ENCODE measurements around the gene VEGFA. TPM values are rescaled to one million over a fixed set of nuclear protein-coding genes. Genes with fewer than 3 reads are reported as not detected.

VEGFA gene
- polyA plus RNA-seq, 3 donors = 19.0 to 454 (median 32.0) TPM

DNA sequence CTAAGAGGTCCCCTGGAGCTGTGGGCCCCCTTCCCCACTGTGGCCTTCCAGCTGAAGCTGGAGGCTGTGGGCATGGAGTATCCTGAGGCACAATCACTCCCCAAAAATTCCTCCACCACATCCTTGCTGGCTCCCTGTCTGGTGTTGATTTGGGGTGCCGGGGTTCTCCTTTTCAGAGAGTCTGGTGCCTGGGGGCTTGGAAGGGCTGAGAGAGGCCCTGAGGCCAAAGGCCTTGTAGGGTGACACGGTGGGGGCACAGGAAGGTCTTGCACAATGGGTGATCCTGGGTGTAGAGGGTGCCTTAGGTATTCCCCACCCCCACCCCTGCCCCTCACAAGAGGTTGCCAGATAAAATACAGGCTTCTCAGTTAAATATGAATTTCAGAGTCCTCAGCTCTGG is 33.2 kb upstream of the VEGFA start:
- Histone ChIP-seq H3K4me3 (replicated peaks in 1 of 3; ENCODE audit: low read depth in 2 of 3, low read length in 3 of 3) (no peak overlapping the region), H2AFZ (ENCODE audit: insufficient read depth, low read depth, low read length, poor library complexity, severe bottlenecking) (no peak overlapping the region), H3K4me1 (ENCODE audit: control insufficient read depth in 1 of 2, insufficient read depth in 2 of 2, low read length in 2 of 2) (peaks cover 10 to 14% of the 10 kb centered on the region in 2 donors), H3K4me2 (replicated peaks; ENCODE audit: extremely low read depth, low read length, poor library complexity, severe bottlenecking) (no peak overlapping the region), H3K27me3 (ENCODE audit: control insufficient read depth in 2 of 2, insufficient read depth in 2 of 2, low read length in 2 of 2) (no peaks in the 10 kb centered on the region), H3K36me3 (replicated peaks in 1 of 2; ENCODE audit: control insufficient read depth in 1 of 2, insufficient read depth in 2 of 2, low read length in 2 of 2) (no peaks in the 10 kb centered on the region), H3K9me3 (replicated peaks in 1 of 2; ENCODE audit: control insufficient read depth in 1 of 2, insufficient read depth in 1 of 2, low read length in 2 of 2) (no peaks in the 10 kb centered on the region), H3K27ac (ENCODE audit: low read depth in 1 of 2, low read length in 2 of 2) (no peak overlapping the region), H3K79me2 (ENCODE audit: insufficient read depth, low read length) (no peaks in the 10 kb centered on the region), H4K20me1 (ENCODE audit: insufficient read depth, low read length) (no peaks in the 10 kb centered on the region), H3K9ac (ENCODE audit: insufficient read depth, low read length, poor library complexity, severe bottlenecking) (no peak overlapping the region)
- DNase-seq = no peak
- Mint-ChIP-seq H3K4me3 (no peak overlapping the region), H3K27ac (no peak overlapping the region), H3K36me3 (peaks cover 0 to 2% of the 10 kb centered on the region in 2 donors), H3K4me1 (peaks cover 24% of the 10 kb centered on the region), H3K27me3 (ENCODE audit: low read depth in 3 of 3) (peaks cover 4 to 23% (median 12%) of the 10 kb centered on the region in 3 donors), H3K9me3 (peaks cover 0 to 5% (median 2%) of the 10 kb centered on the region in 7 donors)
- TF ChIP-seq, protein P1, sequence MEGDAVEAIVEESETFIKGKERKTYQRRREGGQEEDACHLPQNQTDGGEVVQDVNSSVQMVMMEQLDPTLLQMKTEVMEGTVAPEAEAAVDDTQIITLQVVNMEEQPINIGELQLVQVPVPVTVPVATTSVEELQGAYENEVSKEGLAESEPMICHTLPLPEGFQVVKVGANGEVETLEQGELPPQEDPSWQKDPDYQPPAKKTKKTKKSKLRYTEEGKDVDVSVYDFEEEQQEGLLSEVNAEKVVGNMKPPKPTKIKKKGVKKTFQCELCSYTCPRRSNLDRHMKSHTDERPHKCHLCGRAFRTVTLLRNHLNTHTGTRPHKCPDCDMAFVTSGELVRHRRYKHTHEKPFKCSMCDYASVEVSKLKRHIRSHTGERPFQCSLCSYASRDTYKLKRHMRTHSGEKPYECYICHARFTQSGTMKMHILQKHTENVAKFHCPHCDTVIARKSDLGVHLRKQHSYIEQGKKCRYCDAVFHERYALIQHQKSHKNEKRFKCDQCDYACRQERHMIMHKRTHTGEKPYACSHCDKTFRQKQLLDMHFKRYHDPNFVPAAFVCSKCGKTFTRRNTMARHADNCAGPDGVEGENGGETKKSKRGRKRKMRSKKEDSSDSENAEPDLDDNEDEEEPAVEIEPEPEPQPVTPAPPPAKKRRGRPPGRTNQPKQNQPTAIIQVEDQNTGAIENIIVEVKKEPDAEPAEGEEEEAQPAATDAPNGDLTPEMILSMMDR (IDR thresholded peaks at IDR 0.05) = no peak
- WGBS (ENCODE audit: insufficient coverage) = no CpG with 5 or more reads among the region's 2 CpGs
- intact Hi-C loops (cut with micrococcal nuclease) = no loop called here

GRCh38 chr6:43737272-43738081 is 32.5 kb upstream of the VEGFA start:
- Mint-ChIP-seq H3K36me3 (peaks cover 0 to 2% of the 10 kb centered on the region in 2 donors), H3K4me1 (peaks cover 24% of the 10 kb centered on the region), H3K27me3 (ENCODE audit: low read depth in 3 of 3) (peaks cover 5 to 22% (median 12%) of the 10 kb centered on the region in 3 donors), H3K9me3 (peaks cover 0 to 2% (median 0%) of the 10 kb centered on the region in 7 donors), H3K4me3 (no peak overlapping the region), H3K27ac (peak overlapping the region in 3 of 7 donors; percentile 13 to 80 (median 76))
- Histone ChIP-seq H3K27ac (ENCODE audit: low read depth in 1 of 2, low read length in 2 of 2) (no peak overlapping the region), H3K79me2 (ENCODE audit: insufficient read depth, low read length) (no peaks in the 10 kb centered on the region), H3K4me3 (replicated peaks in 1 of 3; ENCODE audit: low read depth in 2 of 3, low read length in 3 of 3) (no peak overlapping the region), H3K27me3 (ENCODE audit: control insufficient read depth in 2 of 2, insufficient read depth in 2 of 2, low read length in 2 of 2) (no peaks in the 10 kb centered on the region), H3K36me3 (replicated peaks in 1 of 2; ENCODE audit: control insufficient read depth in 1 of 2, insufficient read depth in 2 of 2, low read length in 2 of 2) (no peaks in the 10 kb centered on the region), H3K9ac (ENCODE audit: insufficient read depth, low read length, poor library complexity, severe bottlenecking) (no peak overlapping the region), H3K9me3 (replicated peaks in 1 of 2; ENCODE audit: control insufficient read depth in 1 of 2, insufficient read depth in 1 of 2, low read length in 2 of 2) (no peaks in the 10 kb centered on the region), H4K20me1 (ENCODE audit: insufficient read depth, low read length) (no peaks in the 10 kb centered on the region), H2AFZ (ENCODE audit: insufficient read depth, low read depth, low read length, poor library complexity, severe bottlenecking) (no peak overlapping the region), H3K4me2 (replicated peaks; ENCODE audit: extremely low read depth, low read length, poor library complexity, severe bottlenecking) (no peak overlapping the region), H3K4me1 (ENCODE audit: control insufficient read depth in 1 of 2, insufficient read depth in 2 of 2, low read length in 2 of 2) (peaks cover 10 to 14% of the 10 kb centered on the region in 2 donors)
- intact Hi-C loops (cut with micrococcal nuclease) = no loop called here
- no peak for DNase-seq
- WGBS (ENCODE audit: insufficient coverage) = 90% methylated on average over 7 of the region's 15 CpGs
- TF ChIP-seq, protein P1 (IDR thresholded peaks at IDR 0.05) = no peak

Data from CD14-positive monocyte (primary cell).